ENCODE results near the gene SARNP. TPM values are rescaled to one million over a fixed set of nuclear protein-coding genes. Genes with fewer than 3 reads are reported as not detected.

The SARNP gene
- total RNA-seq, 1 experiment from 2014 or later, result 98.3 TPM

GRCh38 chr12:55715833-55716581 lies 101.5 kb downstream of the SARNP start, which contains the start of gene BLOC1S1 (continued):
- TF ChIP-seq, protein P1, sequence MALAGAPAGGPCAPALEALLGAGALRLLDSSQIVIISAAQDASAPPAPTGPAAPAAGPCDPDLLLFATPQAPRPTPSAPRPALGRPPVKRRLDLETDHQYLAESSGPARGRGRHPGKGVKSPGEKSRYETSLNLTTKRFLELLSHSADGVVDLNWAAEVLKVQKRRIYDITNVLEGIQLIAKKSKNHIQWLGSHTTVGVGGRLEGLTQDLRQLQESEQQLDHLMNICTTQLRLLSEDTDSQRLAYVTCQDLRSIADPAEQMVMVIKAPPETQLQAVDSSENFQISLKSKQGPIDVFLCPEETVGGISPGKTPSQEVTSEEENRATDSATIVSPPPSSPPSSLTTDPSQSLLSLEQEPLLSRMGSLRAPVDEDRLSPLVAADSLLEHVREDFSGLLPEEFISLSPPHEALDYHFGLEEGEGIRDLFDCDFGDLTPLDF (CRISPR knock-in tag; IDR thresholded peaks at IDR 0.05), result no peak
- no peak for TF ChIP-seq ZBTB21 (CRISPR knock-in tag; IDR thresholded peaks at IDR 0.05; ENCODE audit: borderline replicate concordance)
- no peak for TF ChIP-seq ZNF263 (CRISPR knock-in tag; IDR thresholded peaks at IDR 0.05; ENCODE audit: low read depth)
- peak; percentile 96 for TF ChIP-seq SP1 (CRISPR knock-in tag; conservative IDR thresholded peaks at IDR 0.05)
- no peak for TF ChIP-seq TEAD4 (CRISPR knock-in tag; IDR thresholded peaks at IDR 0.05)
- no peak for TF ChIP-seq TCF7 (CRISPR knock-in tag; IDR thresholded peaks at IDR 0.05; ENCODE audit: low read depth)
- TF ChIP-seq RELA (CRISPR knock-in tag; IDR thresholded peaks at IDR 0.05; ENCODE audit: borderline replicate concordance), result no peak
- TF ChIP-seq MYBL2 (CRISPR knock-in tag; IDR thresholded peaks at IDR 0.05), result peak; percentile 64; the same call in 1 of the 2 replicates
- TF ChIP-seq, protein P2, sequence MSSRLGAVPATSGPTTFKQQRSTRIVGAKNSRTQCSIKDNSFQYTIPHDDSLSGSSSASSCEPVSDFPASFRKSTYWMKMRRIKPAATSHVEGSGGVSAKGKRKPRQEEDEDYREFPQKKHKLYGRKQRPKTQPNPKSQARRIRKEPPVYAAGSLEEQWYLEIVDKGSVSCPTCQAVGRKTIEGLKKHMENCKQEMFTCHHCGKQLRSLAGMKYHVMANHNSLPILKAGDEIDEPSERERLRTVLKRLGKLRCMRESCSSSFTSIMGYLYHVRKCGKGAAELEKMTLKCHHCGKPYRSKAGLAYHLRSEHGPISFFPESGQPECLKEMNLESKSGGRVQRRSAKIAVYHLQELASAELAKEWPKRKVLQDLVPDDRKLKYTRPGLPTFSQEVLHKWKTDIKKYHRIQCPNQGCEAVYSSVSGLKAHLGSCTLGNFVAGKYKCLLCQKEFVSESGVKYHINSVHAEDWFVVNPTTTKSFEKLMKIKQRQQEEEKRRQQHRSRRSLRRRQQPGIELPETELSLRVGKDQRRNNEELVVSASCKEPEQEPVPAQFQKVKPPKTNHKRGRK (CRISPR knock-in tag; IDR thresholded peaks at IDR 0.05; ENCODE audit: borderline replicate concordance), result no peak
- TF ChIP-seq ZNF423 (CRISPR knock-in tag; IDR thresholded peaks at IDR 0.05), result no peak
- no peak for TF ChIP-seq FOXJ3 (CRISPR knock-in tag; IDR thresholded peaks at IDR 0.05; ENCODE audit: borderline replicate concordance)
- no peak for TF ChIP-seq ZNF138 (CRISPR knock-in tag; conservative IDR thresholded peaks at IDR 0.05)
- TF ChIP-seq CTCF (IDR thresholded peaks at IDR 0.05), result no peak
- no peak for TF ChIP-seq CDX4 (CRISPR knock-in tag; IDR thresholded peaks at IDR 0.05; ENCODE audit: borderline replicate concordance)
- TF ChIP-seq NR1H2 (CRISPR knock-in tag; IDR thresholded peaks at IDR 0.05), result no peak
- TF ChIP-seq CREB1 (CRISPR knock-in tag; IDR thresholded peaks at IDR 0.05), result no peak
- TF ChIP-seq NR2C2 (CRISPR knock-in tag; IDR thresholded peaks at IDR 0.05), result no peak
- peak; percentile 57 for TF ChIP-seq FOXP1 (CRISPR knock-in tag; IDR thresholded peaks at IDR 0.05; ENCODE audit: borderline replicate concordance)
- TF ChIP-seq, protein P3, sequence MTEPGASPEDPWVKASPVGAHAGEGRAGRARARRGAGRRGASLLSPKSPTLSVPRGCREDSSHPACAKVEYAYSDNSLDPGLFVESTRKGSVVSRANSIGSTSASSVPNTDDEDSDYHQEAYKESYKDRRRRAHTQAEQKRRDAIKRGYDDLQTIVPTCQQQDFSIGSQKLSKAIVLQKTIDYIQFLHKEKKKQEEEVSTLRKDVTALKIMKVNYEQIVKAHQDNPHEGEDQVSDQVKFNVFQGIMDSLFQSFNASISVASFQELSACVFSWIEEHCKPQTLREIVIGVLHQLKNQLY (CRISPR knock-in tag; IDR thresholded peaks at IDR 0.05), result no peak
- TF ChIP-seq ZNF416 (CRISPR knock-in tag; IDR thresholded peaks at IDR 0.05), result no peak
- no peak for TF ChIP-seq MXD4 (CRISPR knock-in tag; IDR thresholded peaks at IDR 0.05; ENCODE audit: borderline replicate concordance)
- no peak for TF ChIP-seq ZNF121 (CRISPR knock-in tag; IDR thresholded peaks at IDR 0.05)
- TF ChIP-seq SMAD4 (CRISPR knock-in tag; IDR thresholded peaks at IDR 0.05), result no peak
- TF ChIP-seq MAX (CRISPR knock-in tag; IDR thresholded peaks at IDR 0.05), result peak; percentile 88
- TF ChIP-seq GTF2I (CRISPR knock-in tag; conservative IDR thresholded peaks at IDR 0.05), result no peak
- TF ChIP-seq, protein P4, sequence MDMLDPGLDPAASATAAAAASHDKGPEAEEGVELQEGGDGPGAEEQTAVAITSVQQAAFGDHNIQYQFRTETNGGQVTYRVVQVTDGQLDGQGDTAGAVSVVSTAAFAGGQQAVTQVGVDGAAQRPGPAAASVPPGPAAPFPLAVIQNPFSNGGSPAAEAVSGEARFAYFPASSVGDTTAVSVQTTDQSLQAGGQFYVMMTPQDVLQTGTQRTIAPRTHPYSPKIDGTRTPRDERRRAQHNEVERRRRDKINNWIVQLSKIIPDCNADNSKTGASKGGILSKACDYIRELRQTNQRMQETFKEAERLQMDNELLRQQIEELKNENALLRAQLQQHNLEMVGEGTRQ (CRISPR knock-in tag; IDR thresholded peaks at IDR 0.05), result peak; percentile 100
- TF ChIP-seq RORB (CRISPR knock-in tag; IDR thresholded peaks at IDR 0.05), result no peak
- TF ChIP-seq HMGA2 (CRISPR knock-in tag; IDR thresholded peaks at IDR 0.05), result no peak
- TF ChIP-seq ELF4 (CRISPR knock-in tag; IDR thresholded peaks at IDR 0.05; ENCODE audit: low read depth), result no peak
- TF ChIP-seq ATF1 (CRISPR knock-in tag; IDR thresholded peaks at IDR 0.05), result 0 out of 2 replicates have a peak, but pooled peaks have one; percentile 34
- TF ChIP-seq JUN (CRISPR knock-in tag; IDR thresholded peaks at IDR 0.05), result no peak
- TF ChIP-seq ESRRA (CRISPR knock-in tag; IDR thresholded peaks at IDR 0.05; ENCODE audit: borderline replicate concordance), result peak; percentile 69; the same call in 1 of the 2 replicates
- TF ChIP-seq, protein P5, sequence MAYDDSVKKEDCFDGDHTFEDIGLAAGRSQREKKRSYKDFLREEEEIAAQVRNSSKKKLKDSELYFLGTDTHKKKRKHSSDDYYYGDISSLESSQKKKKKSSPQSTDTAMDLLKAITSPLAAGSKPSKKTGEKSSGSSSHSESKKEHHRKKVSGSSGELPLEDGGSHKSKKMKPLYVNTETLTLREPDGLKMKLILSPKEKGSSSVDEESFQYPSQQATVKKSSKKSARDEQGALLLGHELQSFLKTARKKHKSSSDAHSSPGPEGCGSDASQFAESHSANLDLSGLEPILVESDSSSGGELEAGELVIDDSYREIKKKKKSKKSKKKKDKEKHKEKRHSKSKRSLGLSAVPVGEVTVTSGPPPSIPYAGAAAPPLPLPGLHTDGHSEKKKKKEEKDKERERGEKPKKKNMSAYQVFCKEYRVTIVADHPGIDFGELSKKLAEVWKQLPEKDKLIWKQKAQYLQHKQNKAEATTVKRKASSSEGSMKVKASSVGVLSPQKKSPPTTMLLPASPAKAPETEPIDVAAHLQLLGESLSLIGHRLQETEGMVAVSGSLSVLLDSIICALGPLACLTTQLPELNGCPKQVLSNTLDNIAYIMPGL (CRISPR knock-in tag; IDR thresholded peaks at IDR 0.05), result peak; percentile 57; the same call in 1 of the 2 replicates

Data from WTC11 (cell line).